ENCODE measurements around the gene TRUB1. TPM values are rescaled to one million over a fixed set of nuclear protein-coding genes. Genes with fewer than 3 reads are reported as not detected.
"Not testable (repeated sequence)": the region's sequence is repeated elsewhere in the genome, so short reads cannot be mapped to it uniquely, and the experiment has no call there.

Gene TRUB1
- total RNA-seq, 2 donors from 2014 or later: 13.1 to 14.2 TPM

DNA sequence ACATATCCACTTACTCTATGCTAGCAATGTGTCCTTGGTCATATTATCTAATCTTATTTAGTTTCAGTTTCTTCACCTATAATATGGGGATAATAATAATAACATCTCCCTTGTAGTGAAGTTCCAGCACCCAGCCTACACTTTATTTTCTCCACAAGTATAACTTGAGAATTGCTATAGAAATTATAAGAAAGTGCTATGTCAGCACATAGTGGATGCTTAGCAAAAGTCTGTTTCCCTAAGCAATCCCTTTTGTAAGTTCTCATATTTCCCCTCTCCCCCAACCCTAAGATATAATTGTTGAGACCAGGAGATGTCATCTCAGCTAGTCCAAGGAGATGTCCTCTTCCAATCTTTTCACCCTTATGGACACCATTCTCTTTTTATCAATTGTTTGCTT lies 5.8 kb upstream of the TRUB1 start:
- H3K27me3 Mint-ChIP-seq (ENCODE audit: low read depth): peaks cover 5% of the 10 kb centered on the region
- peaks cover 15% of the 10 kb centered on the region for H3K4me1 Mint-ChIP-seq (ENCODE audit: low read depth)
- peaks cover 0 to 2% of the 10 kb centered on the region in 2 donors for H3K36me3 Mint-ChIP-seq (ENCODE audit: insufficient read depth in 2 of 2)
- ATAC-seq (replicated peaks in 1 of 2) (no peak), DNase-seq (no peak)
- peaks cover 0 to 3% of the 10 kb centered on the region in 2 donors for H3K9me3 Mint-ChIP-seq
- H3K4me3 Mint-ChIP-seq: no peak overlapping the region
- no peak overlapping the region for H3K27ac Mint-ChIP-seq

DNA sequence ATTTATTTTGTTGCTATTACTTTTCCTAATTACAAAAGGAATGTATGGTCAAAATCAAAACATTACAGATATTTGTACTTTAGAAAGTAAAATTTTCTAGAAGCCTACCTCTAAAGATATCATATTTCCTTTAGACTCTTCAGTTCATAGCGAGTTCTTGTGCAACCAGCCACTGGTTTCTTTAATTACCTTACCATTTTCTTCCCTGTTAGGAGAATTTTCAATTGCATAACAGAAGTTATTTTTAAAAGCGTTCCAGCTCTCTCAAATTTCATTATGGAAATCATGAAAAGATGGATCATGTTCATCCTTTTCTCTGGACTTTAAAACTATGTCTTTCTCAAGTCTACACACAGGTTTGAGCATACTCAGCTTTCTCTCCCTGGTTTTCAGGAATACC lies 5.0 kb upstream of the TRUB1 start:
- Mint-ChIP-seq H3K4me1 (ENCODE audit: low read depth) (peaks cover 20% of the 10 kb centered on the region), H3K4me3 (no peak overlapping the region), H3K27me3 (ENCODE audit: low read depth) (peaks cover 5% of the 10 kb centered on the region), H3K36me3 (ENCODE audit: insufficient read depth in 2 of 2) (peaks cover 0 to 2% of the 10 kb centered on the region in 2 donors), H3K9me3 (peaks cover 0 to 3% of the 10 kb centered on the region in 2 donors), H3K27ac (no peak overlapping the region)
- ATAC-seq (replicated peaks in 1 of 2): no peak
- no peak for DNase-seq

GRCh38 chr10:114933588-114933987 lies 4.4 kb upstream of the TRUB1 start:
- Mint-ChIP-seq H3K36me3 (ENCODE audit: insufficient read depth in 2 of 2) (peaks cover 2 to 3% of the 10 kb centered on the region in 2 donors), H3K4me1 (ENCODE audit: low read depth) (peaks cover 20% of the 10 kb centered on the region), H3K9me3 (peaks cover 0 to 3% of the 10 kb centered on the region in 2 donors), H3K27me3 (ENCODE audit: low read depth) (peaks cover 4% of the 10 kb centered on the region), H3K4me3 (no peak overlapping the region), H3K27ac (no peak overlapping the region)
- peak in 1 of 2 donors; percentile 26 for ATAC-seq (replicated peaks in 1 of 2)
- DNase-seq: no peak

- not testable (repeated sequence) for H3K9me3 Mint-ChIP-seq; ATAC-seq (replicated peaks in 1 of 2); DNase-seq; H3K27ac Mint-ChIP-seq; H3K4me3 Mint-ChIP-seq; H3K36me3 Mint-ChIP-seq (ENCODE audit: insufficient read depth in 2 of 2); H3K27me3 Mint-ChIP-seq (ENCODE audit: low read depth)
- H3K4me1 Mint-ChIP-seq (ENCODE audit: low read depth): peaks cover 20% of the 10 kb centered on the region
These were observed 4.0 kb upstream of the TRUB1 start for GRCh38 chr10:114933995-114934394.

DNA sequence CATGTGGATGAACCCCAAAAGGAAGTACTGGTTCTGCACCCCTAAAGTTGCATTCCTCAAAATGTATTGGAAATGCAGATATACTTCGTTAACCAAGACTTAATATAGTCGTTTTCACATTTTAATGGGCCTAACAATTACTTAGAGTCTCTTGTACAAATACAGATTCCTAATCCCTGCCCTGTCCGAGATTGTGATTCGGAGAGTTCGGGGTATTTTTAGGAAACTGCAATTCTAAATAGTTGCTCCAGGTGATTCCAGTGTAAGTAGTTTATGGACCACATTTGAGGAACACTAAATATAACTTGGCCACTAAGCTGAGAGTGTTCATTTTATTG lies 830 bp downstream of the TRUB1 start:
- no peaks in the 10 kb centered on the region for H3K27me3 Mint-ChIP-seq (ENCODE audit: low read depth)
- ATAC-seq (replicated peaks in 1 of 2): no peak
- peak overlapping the region; percentile 91 to 98 for H3K4me3 Mint-ChIP-seq
- DNase-seq: no peak
- H3K36me3 Mint-ChIP-seq (ENCODE audit: insufficient read depth in 2 of 2): peaks cover 7 to 8% of the 10 kb centered on the region in 2 donors
- peak overlapping the region; percentile 96 for H3K27ac Mint-ChIP-seq
- H3K9me3 Mint-ChIP-seq: no peaks in the 10 kb centered on the region
- peaks cover 41% of the 10 kb centered on the region for H3K4me1 Mint-ChIP-seq (ENCODE audit: low read depth)

DNA sequence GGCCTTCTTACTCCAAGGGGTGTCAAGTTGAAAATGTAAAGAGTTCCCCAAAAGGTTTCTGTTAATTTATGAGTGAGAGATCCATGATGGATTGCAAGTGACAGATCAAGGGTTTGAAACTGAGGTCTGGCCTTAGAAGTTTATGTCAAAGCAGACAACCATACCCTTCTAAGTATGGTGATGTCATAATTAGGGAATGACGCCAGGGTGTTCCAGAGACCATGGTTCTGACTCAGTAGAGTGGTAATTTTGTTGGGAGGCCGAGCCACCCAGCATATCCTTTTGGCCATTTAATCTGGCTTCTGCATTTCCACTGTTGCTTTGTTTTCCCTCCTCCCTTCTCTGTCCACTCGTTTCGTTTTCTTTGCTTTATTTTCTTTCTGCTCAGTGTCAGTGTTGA lies 2.7 kb downstream of the TRUB1 start:
- no peak for DNase-seq
- H3K4me1 Mint-ChIP-seq (ENCODE audit: low read depth): peaks cover 34% of the 10 kb centered on the region
- peak overlapping the region; percentile 96 for H3K27ac Mint-ChIP-seq
- peaks cover 9 to 10% of the 10 kb centered on the region in 2 donors for H3K36me3 Mint-ChIP-seq (ENCODE audit: insufficient read depth in 2 of 2)
- ATAC-seq (replicated peaks in 1 of 2): no peak
- no peaks in the 10 kb centered on the region for H3K27me3 Mint-ChIP-seq (ENCODE audit: low read depth)
- H3K4me3 Mint-ChIP-seq: peak overlapping the region in 1 of 2 donors; percentile 7
- H3K9me3 Mint-ChIP-seq: no peaks in the 10 kb centered on the region

GRCh38 chr10:114943000-114943399 lies 5.0 kb downstream of the TRUB1 start:
- no peak overlapping the region for H3K27ac Mint-ChIP-seq
- ATAC-seq (replicated peaks in 1 of 2): no peak

DNA sequence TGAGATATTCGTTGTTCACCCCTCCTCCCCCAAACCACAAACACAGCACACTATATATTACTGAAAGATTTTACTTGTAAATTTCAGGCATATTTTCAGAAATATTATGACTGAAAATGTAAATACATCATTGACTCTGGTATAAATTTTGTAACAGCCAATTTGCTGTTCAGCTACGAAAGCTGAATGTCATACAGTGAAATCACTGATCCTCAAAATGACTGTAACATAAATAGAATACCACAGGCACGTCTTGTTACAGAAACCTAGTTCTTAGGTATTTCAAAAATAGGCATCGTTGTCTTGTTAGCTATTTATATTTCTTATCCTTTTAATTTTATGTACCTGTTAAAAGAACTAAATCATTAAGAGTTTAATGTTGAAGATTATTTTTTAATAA lies 15.1 kb downstream of the TRUB1 start:
- DNase-seq (no peak), ATAC-seq (replicated peaks in 1 of 2) (no peak)
- Mint-ChIP-seq H3K27ac (no peak overlapping the region), H3K4me3 (no peak overlapping the region), H3K9me3 (no peaks in the 10 kb centered on the region), H3K27me3 (ENCODE audit: low read depth) (no peaks in the 10 kb centered on the region), H3K36me3 (ENCODE audit: insufficient read depth in 2 of 2) (peaks cover 4 to 12% of the 10 kb centered on the region in 2 donors), H3K4me1 (ENCODE audit: low read depth) (peaks cover 28% of the 10 kb centered on the region)

More at GRCh38 chr10:114943000-114943399, 5.0 kb downstream of the TRUB1 start:
- peaks cover 28% of the 10 kb centered on the region for H3K4me1 Mint-ChIP-seq (ENCODE audit: low read depth)
- H3K27me3 Mint-ChIP-seq (ENCODE audit: low read depth): no peaks in the 10 kb centered on the region
- no peak overlapping the region for H3K4me3 Mint-ChIP-seq
- peaks cover 9 to 10% of the 10 kb centered on the region in 2 donors for H3K36me3 Mint-ChIP-seq (ENCODE audit: insufficient read depth in 2 of 2)
- H3K9me3 Mint-ChIP-seq: no peaks in the 10 kb centered on the region
- DNase-seq: no peak

DNA sequence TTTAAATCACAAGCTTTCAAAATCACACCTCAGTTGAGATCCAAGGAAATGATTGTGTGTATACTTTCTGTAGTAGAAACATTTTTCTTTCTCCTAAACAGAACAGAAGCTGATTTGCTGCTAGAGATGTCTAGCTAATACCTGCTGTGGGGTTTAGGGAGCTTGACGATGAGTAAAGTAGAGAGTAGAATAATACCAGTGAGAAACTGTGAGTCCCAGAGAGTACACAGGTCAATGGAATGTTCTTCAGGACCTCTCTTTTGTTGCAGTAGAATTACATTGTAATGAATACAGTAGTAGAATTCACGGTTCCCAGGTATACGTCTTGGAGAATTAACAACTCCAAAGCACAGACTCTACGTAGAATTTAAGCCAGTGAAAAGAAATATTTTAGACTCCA lies 18.0 kb downstream of the TRUB1 start:
- Mint-ChIP-seq H3K4me3 (peak overlapping the region in 1 of 2 donors; percentile 51), H3K36me3 (ENCODE audit: insufficient read depth in 2 of 2) (peaks cover under 1 to 5% of the 10 kb centered on the region in 2 donors), H3K27me3 (ENCODE audit: low read depth) (no peaks in the 10 kb centered on the region), H3K27ac (no peak overlapping the region), H3K4me1 (ENCODE audit: low read depth) (peaks cover 28% of the 10 kb centered on the region), H3K9me3 (no peaks in the 10 kb centered on the region)
- DNase-seq (no peak), ATAC-seq (replicated peaks in 1 of 2) (no peak)

DNA sequence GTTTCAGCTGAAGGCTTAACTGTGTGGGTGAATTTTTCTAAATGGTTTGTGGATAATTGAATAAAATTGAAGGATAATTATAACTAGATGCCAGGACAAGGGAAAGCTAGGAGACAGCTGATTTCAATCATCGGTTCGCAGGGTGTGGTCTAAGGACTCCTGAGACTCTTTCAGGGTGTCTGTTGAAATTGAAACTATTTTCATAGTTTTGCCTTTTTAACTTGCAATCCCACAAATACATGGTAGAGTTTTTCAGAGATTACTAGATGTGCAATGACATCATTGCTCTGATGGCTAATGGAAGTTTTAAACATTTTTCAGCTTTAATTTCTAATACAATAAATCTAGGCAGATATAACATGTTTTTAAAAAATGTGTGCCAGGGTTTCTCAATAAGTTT lies 18.5 kb downstream of the TRUB1 start:
- peak overlapping the region in 1 of 2 donors; percentile 51 for H3K4me3 Mint-ChIP-seq
- H3K4me1 Mint-ChIP-seq (ENCODE audit: low read depth): peaks cover 28% of the 10 kb centered on the region
- H3K27ac Mint-ChIP-seq: no peak overlapping the region
- no peaks in the 10 kb centered on the region for H3K27me3 Mint-ChIP-seq (ENCODE audit: low read depth)
- ATAC-seq (replicated peaks in 1 of 2): no peak
- no peak for DNase-seq
- H3K9me3 Mint-ChIP-seq: no peaks in the 10 kb centered on the region
- peaks cover 4 to 9% of the 10 kb centered on the region in 2 donors for H3K36me3 Mint-ChIP-seq (ENCODE audit: insufficient read depth in 2 of 2)

GRCh38 chr10:114957122-114957521 lies 19.1 kb downstream of the TRUB1 start:
- Mint-ChIP-seq H3K4me1 (ENCODE audit: low read depth) (peaks cover 28% of the 10 kb centered on the region), H3K4me3 (no peak overlapping the region), H3K9me3 (no peaks in the 10 kb centered on the region), H3K27ac (peak overlapping the region; percentile 31), H3K36me3 (ENCODE audit: insufficient read depth in 2 of 2) (peaks cover 4 to 9% of the 10 kb centered on the region in 2 donors), H3K27me3 (ENCODE audit: low read depth) (no peaks in the 10 kb centered on the region)
- DNase-seq (no peak), ATAC-seq (replicated peaks in 1 of 2) (no peak)

- Mint-ChIP-seq H3K27me3 (ENCODE audit: low read depth) (no peaks in the 10 kb centered on the region), H3K27ac (no peak overlapping the region), H3K36me3 (ENCODE audit: insufficient read depth in 2 of 2) (peaks cover 7 to 10% of the 10 kb centered on the region in 2 donors), H3K4me3 (no peak overlapping the region), H3K4me1 (ENCODE audit: low read depth) (peaks cover 28% of the 10 kb centered on the region), H3K9me3 (no peaks in the 10 kb centered on the region)
- no peak for DNase-seq
- no peak for ATAC-seq (replicated peaks in 1 of 2)
These were observed 19.7 kb downstream of the TRUB1 start for GRCh38 chr10:114957673-114958072.

- Mint-ChIP-seq H3K4me1 (ENCODE audit: low read depth) (peaks cover 3% of the 10 kb centered on the region), H3K27ac (no peak overlapping the region), H3K4me3 (no peak overlapping the region), H3K27me3 (ENCODE audit: low read depth) (no peaks in the 10 kb centered on the region), H3K9me3 (no peaks in the 10 kb centered on the region), H3K36me3 (ENCODE audit: insufficient read depth in 2 of 2) (peaks cover 7 to 13% of the 10 kb centered on the region in 2 donors)
- no peak for DNase-seq
- no peak for ATAC-seq (replicated peaks in 1 of 2)
These were observed 24.4 kb downstream of the TRUB1 start for GRCh38 chr10:114962441-114962840.

DNA sequence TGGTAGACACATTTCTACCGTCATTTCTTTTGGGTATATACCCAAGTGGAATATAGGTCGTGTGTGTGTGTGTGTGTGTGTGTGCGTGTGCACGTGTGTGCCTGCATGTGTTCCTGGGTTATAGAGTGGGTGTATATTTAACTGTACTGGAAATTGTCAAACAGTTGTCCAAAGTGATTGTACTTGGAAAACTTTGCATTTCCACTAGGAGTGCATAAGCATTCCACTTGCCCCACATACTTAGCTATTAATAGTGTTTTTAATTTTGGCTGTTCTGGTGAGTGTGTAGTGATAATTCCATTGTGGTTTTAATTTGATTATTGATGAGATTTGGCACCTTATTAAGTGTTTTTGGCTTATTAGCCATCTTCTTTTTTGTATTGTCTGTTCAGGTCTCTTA lies 25.9 kb downstream of the TRUB1 start:
- no peaks in the 10 kb centered on the region for H3K27me3 Mint-ChIP-seq (ENCODE audit: low read depth)
- DNase-seq: no peak
- no peak overlapping the region for H3K4me3 Mint-ChIP-seq
- H3K9me3 Mint-ChIP-seq: peaks cover 0 to 1% of the 10 kb centered on the region in 2 donors
- H3K4me1 Mint-ChIP-seq (ENCODE audit: low read depth): peaks cover 8% of the 10 kb centered on the region
- ATAC-seq (replicated peaks in 1 of 2): no peak
- peaks cover 7 to 13% of the 10 kb centered on the region in 2 donors for H3K36me3 Mint-ChIP-seq (ENCODE audit: insufficient read depth in 2 of 2)
- H3K27ac Mint-ChIP-seq: no peak overlapping the region
